ENCODE results near the gene ARSG.

- TF ChIP-seq CTCF (IDR thresholded peaks at IDR 0.05) (no peak), EZH2 (IDR thresholded peaks at IDR 0.05; ENCODE audit: borderline replicate concordance, insufficient read depth, low read depth, low read length, poor library complexity, severe bottlenecking) (no peak)
Measured at GRCh38 chr17:68352041-68352440, 60.7 kb downstream of the ARSG start.

Data from B cell (primary cell).